ENCODE measurements around the gene OR52N4. TPM values are rescaled to one million over a fixed set of nuclear protein-coding genes. Genes with fewer than 3 reads are reported as not detected.

OR52N4 gene
- total and polyA plus RNA-seq, 2 of the 8 experiments (the other 6 are each of a cell fraction or from before 2014, with no cell fraction given): 3.7 TPM; not detected in 1

DNA sequence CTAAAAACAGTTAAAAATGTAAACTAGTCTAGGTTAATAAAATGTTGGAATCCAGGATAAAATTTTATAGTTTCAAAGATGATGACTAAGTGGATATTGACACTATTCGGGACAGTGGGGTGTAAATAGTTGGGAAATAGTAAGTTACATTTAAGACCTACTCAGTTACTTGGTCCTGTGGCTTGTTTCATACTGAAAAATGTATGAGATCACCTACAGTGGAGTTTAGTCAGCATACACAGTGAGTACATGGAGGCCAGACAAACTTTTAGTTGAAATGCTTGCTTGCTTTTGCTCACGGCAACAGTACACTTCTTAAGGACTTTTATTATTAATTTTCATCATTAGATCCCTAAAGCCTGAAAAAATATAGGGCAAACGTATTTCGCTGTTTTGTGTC lies 48.4 kb upstream of the OR52N4 start:
- FAIRE-seq: no peak

More for the DNA sequence above, 48.4 kb upstream of the OR52N4 start:
- Histone ChIP-seq H3K27me3 (replicated peaks in 1 of 4; ENCODE audit: control insufficient read depth in 3 of 4, extremely low read depth in 1 of 4, insufficient read depth in 3 of 4, low read length in 3 of 4) (no peaks in the 10 kb centered on the region), H4K8ac (ENCODE audit: extremely low read depth, insufficient read depth, low read length) (no peak overlapping the region), H3K27ac (ENCODE audit: low read depth, low read length) (no peak overlapping the region), H3K56ac (replicated peaks; ENCODE audit: insufficient read length, low read depth, low read length) (no peak overlapping the region), H4K20me1 (replicated peaks in 1 of 2; ENCODE audit: control insufficient read depth in 1 of 2, insufficient read depth in 2 of 2, low read length in 2 of 2) (no peaks in the 10 kb centered on the region), H2BK120ac (replicated peaks; ENCODE audit: low read depth, low read length) (no peak overlapping the region), H3K23me2 (ENCODE audit: low read depth, low read length) (no peaks in the 10 kb centered on the region; the same call in 1 of the 2 replicates), H2BK12ac (ENCODE audit: low read depth, low read length) (no peak overlapping the region), H3K79me1 (ENCODE audit: low read depth, low read length) (no peaks in the 10 kb centered on the region), H2BK20ac (ENCODE audit: low read length) (no peak overlapping the region), H3K4me2 (ENCODE audit: insufficient read depth in 1 of 2, low read depth in 2 of 2, low read length in 2 of 2) (no peak overlapping the region), H2AK5ac (ENCODE audit: low read depth, low read length) (no peak overlapping the region), H3K79me2 (ENCODE audit: control insufficient read depth in 1 of 2, insufficient read depth in 2 of 2, low read length in 2 of 2) (no peaks in the 10 kb centered on the region; a peak in 1 of 4 replicates), H2BK15ac (ENCODE audit: low read length) (no peak overlapping the region), H2BK5ac (ENCODE audit: low read depth, low read length) (no peak overlapping the region), H4K91ac (replicated peaks; ENCODE audit: insufficient read length, low read length) (no peak overlapping the region), H3K9ac (replicated peaks in 1 of 4; ENCODE audit: extremely low read depth in 1 of 4, low read depth in 3 of 4, low read length in 3 of 4) (no peak overlapping the region), H2AFZ (ENCODE audit: low read length) (no peak overlapping the region), H3K23ac (ENCODE audit: insufficient read length) (no peak overlapping the region), H3K36me3 (ENCODE audit: control insufficient read depth in 2 of 4, insufficient read depth in 4 of 4, low read length in 3 of 4) (peaks cover 5 to 59% (median 36%) of the 10 kb centered on the region in 4 experiments), H3K9me3 (ENCODE audit: insufficient read depth in 2 of 2, low read depth in 1 of 2, low read length in 1 of 2) (no peaks in the 10 kb centered on the region), H3K18ac (ENCODE audit: extremely low read depth, low read length) (no peak overlapping the region), H3K4me3 (ENCODE audit: extremely low read depth in 1 of 4, insufficient read depth in 2 of 4, low read depth in 3 of 4, low read length in 4 of 4) (no peak overlapping the region), H3K4me1 (replicated peaks in 1 of 4; ENCODE audit: control insufficient read depth in 3 of 4, insufficient read depth in 4 of 4, low read length in 3 of 4) (no peaks in the 10 kb centered on the region), H3K14ac (ENCODE audit: insufficient read length) (no peak overlapping the region), H4K5ac (ENCODE audit: insufficient read length, low read depth, low read length) (no peak overlapping the region), H3K4ac (replicated peaks; ENCODE audit: insufficient read length, low read depth, low read length) (no peak overlapping the region)
- 94% methylated on average over 4 of the region's 4 CpGs; no CpG with 5 or more reads in 1 of the 2 experiments for WGBS, 2 experiments (ENCODE audit: extremely low coverage in 1 of 2, insufficient coverage in 1 of 2, insufficient read length in 1 of 2, insufficient replicate concordance in 2 of 2, low coverage in 1 of 2, low lambda C conversion rate in 2 of 2, missing lambda C conversion rate in 1 of 2)
- ChIA-PET POLR2A (ENCODE audit: partially characterized antibody) (no interaction called here), CTCF (ENCODE audit: partially characterized antibody) (no interaction called here)
- DNase-seq (ENCODE audit: low read depth in 1 of 2, low spot score in 2 of 2): no peak
- no peak for TF ChIP-seq SP2 (IDR thresholded peaks at IDR 0.05; ENCODE audit: low read length)

All from H1 (cell line).